ENCODE measurements around the gene MYPN.

MYPN gene

GRCh38 chr10:68083953-68084352 lies 25.3 kb upstream of the MYPN start:
- in situ Hi-C loops (cut with MboI; ENCODE audit: low sequenced_read_pairs), result no loop called here
- Histone ChIP-seq H3K4me1 (peaks cover 35% of the 10 kb centered on the region), H3K27me3 (ENCODE audit: low read depth) (no peaks in the 10 kb centered on the region), H3K4me3 (no peak overlapping the region), H3K36me3 (replicated peaks) (no peaks in the 10 kb centered on the region), H3K9me3 (no peaks in the 10 kb centered on the region)
- DNase-seq (ENCODE audit: low spot score in 2 of 2), result no peak

- no peaks in the 10 kb centered on the region for H3K36me3 ChIP-seq (replicated peaks)
- H3K4me3 ChIP-seq, result no peak overlapping the region
- H3K4me1 ChIP-seq, result peaks cover 35% of the 10 kb centered on the region
- in situ Hi-C loops (cut with MboI; ENCODE audit: low sequenced_read_pairs), result no loop called here
- no peaks in the 10 kb centered on the region for H3K27me3 ChIP-seq (ENCODE audit: low read depth)
- DNase-seq (ENCODE audit: low spot score in 2 of 2), result no peak
- H3K9me3 ChIP-seq, result no peaks in the 10 kb centered on the region
Observed at GRCh38 chr10:68084469-68084868, 24.8 kb upstream of the MYPN start.

GRCh38 chr10:68086011-68086410 lies 23.3 kb upstream of the MYPN start:
- H3K4me1 ChIP-seq, result peaks cover 34% of the 10 kb centered on the region
- in situ Hi-C loops (cut with MboI; ENCODE audit: low sequenced_read_pairs), result no loop called here
- H3K9me3 ChIP-seq, result no peaks in the 10 kb centered on the region
- H3K27me3 ChIP-seq (ENCODE audit: low read depth), result no peaks in the 10 kb centered on the region
- H3K36me3 ChIP-seq (replicated peaks), result no peaks in the 10 kb centered on the region
- no peak overlapping the region for H3K4me3 ChIP-seq
- DNase-seq (ENCODE audit: low spot score in 2 of 2), result no peak

- DNase-seq (ENCODE audit: low spot score in 2 of 2), result no peak
- H3K27me3 ChIP-seq (ENCODE audit: low read depth), result no peaks in the 10 kb centered on the region
- no peaks in the 10 kb centered on the region for H3K9me3 ChIP-seq
- H3K4me1 ChIP-seq, result peaks cover 25% of the 10 kb centered on the region
- in situ Hi-C loops (cut with MboI; ENCODE audit: low sequenced_read_pairs), result no loop called here
- no peak overlapping the region for H3K4me3 ChIP-seq
- H3K36me3 ChIP-seq (replicated peaks), result no peaks in the 10 kb centered on the region
Observed at GRCh38 chr10:68086910-68087684, 22.2 kb upstream of the MYPN start.

- no peaks in the 10 kb centered on the region for H3K9me3 ChIP-seq
- H3K36me3 ChIP-seq (replicated peaks), result no peaks in the 10 kb centered on the region
- peaks cover 17% of the 10 kb centered on the region for H3K4me1 ChIP-seq
- H3K4me3 ChIP-seq, result no peak overlapping the region
- in situ Hi-C loops (cut with MboI; ENCODE audit: low sequenced_read_pairs), result no loop called here
- no peaks in the 10 kb centered on the region for H3K27me3 ChIP-seq (ENCODE audit: low read depth)
- no peak for DNase-seq (ENCODE audit: low spot score in 2 of 2)
Observed at GRCh38 chr10:68087685-68088401, 21.4 kb upstream of the MYPN start.

- Histone ChIP-seq H3K9me3 (no peaks in the 10 kb centered on the region), H3K27me3 (ENCODE audit: low read depth) (no peaks in the 10 kb centered on the region), H3K4me3 (no peak overlapping the region), H3K4me1 (peaks cover 8% of the 10 kb centered on the region), H3K36me3 (replicated peaks) (no peaks in the 10 kb centered on the region)
- no peak for DNase-seq (ENCODE audit: low spot score in 2 of 2)
- in situ Hi-C loops (cut with MboI; ENCODE audit: low sequenced_read_pairs), result no loop called here
Observed at GRCh38 chr10:68088740-68089139, 20.5 kb upstream of the MYPN start.

GRCh38 chr10:68090586-68090985 lies 18.7 kb upstream of the MYPN start:
- no peak for DNase-seq (ENCODE audit: low spot score in 2 of 2)
- no peaks in the 10 kb centered on the region for H3K27me3 ChIP-seq (ENCODE audit: low read depth)
- no peak overlapping the region for H3K4me3 ChIP-seq
- in situ Hi-C loops (cut with MboI; ENCODE audit: low sequenced_read_pairs), result no loop called here
- no peaks in the 10 kb centered on the region for H3K9me3 ChIP-seq
- H3K4me1 ChIP-seq, result peaks cover 5% of the 10 kb centered on the region
- H3K36me3 ChIP-seq (replicated peaks), result no peaks in the 10 kb centered on the region

- H3K36me3 ChIP-seq (replicated peaks), result no peaks in the 10 kb centered on the region
- no peak overlapping the region for H3K4me3 ChIP-seq
- peaks cover 10% of the 10 kb centered on the region for H3K4me1 ChIP-seq
- in situ Hi-C loops (cut with MboI; ENCODE audit: low sequenced_read_pairs), result no loop called here
- no peak for DNase-seq (ENCODE audit: low spot score in 2 of 2)
- H3K27me3 ChIP-seq (ENCODE audit: low read depth), result no peaks in the 10 kb centered on the region
- H3K9me3 ChIP-seq, result no peaks in the 10 kb centered on the region
Observed at GRCh38 chr10:68092512-68092911, 16.8 kb upstream of the MYPN start.

- DNase-seq (ENCODE audit: low spot score in 2 of 2), result no peak
- H3K4me1 ChIP-seq, result peaks cover 5% of the 10 kb centered on the region; the same call in 1 of the 2 replicates
- H3K9me3 ChIP-seq, result no peaks in the 10 kb centered on the region
- in situ Hi-C loops (cut with MboI; ENCODE audit: low sequenced_read_pairs), result no loop called here
- no peak overlapping the region for H3K4me3 ChIP-seq
- no peaks in the 10 kb centered on the region for H3K36me3 ChIP-seq (replicated peaks)
- no peaks in the 10 kb centered on the region for H3K27me3 ChIP-seq (ENCODE audit: low read depth)
Observed at GRCh38 chr10:68095153-68095552, 14.1 kb upstream of the MYPN start.

GRCh38 chr10:68096913-68097516 lies 12.3 kb upstream of the MYPN start:
- peaks cover 5% of the 10 kb centered on the region; the same call in 1 of the 2 replicates for H3K4me1 ChIP-seq
- DNase-seq (ENCODE audit: low spot score in 2 of 2), result no peak
- no peaks in the 10 kb centered on the region for H3K36me3 ChIP-seq (replicated peaks)
- no peaks in the 10 kb centered on the region for H3K27me3 ChIP-seq (ENCODE audit: low read depth)
- in situ Hi-C loops (cut with MboI; ENCODE audit: low sequenced_read_pairs), result no loop called here
- no peak overlapping the region for H3K4me3 ChIP-seq
- no peaks in the 10 kb centered on the region for H3K9me3 ChIP-seq

- Histone ChIP-seq H3K27me3 (ENCODE audit: low read depth) (no peaks in the 10 kb centered on the region), H3K4me1 (peaks cover 12% of the 10 kb centered on the region)
Observed at GRCh38 chr10:68099736-68100135, 9.6 kb upstream of the MYPN start.

GRCh38 chr10:68101066-68101465 lies 8.2 kb upstream of the MYPN start:
- in situ Hi-C loops (cut with MboI; ENCODE audit: low sequenced_read_pairs), result no loop called here
- peaks cover 12% of the 10 kb centered on the region for H3K4me1 ChIP-seq
- H3K4me3 ChIP-seq, result no peak overlapping the region
- no peak for DNase-seq (ENCODE audit: low spot score in 2 of 2)
- H3K36me3 ChIP-seq (replicated peaks), result no peaks in the 10 kb centered on the region
- no peaks in the 10 kb centered on the region for H3K27me3 ChIP-seq (ENCODE audit: low read depth)
- H3K9me3 ChIP-seq, result no peaks in the 10 kb centered on the region

More at GRCh38 chr10:68099736-68100135, 9.6 kb upstream of the MYPN start:
- in situ Hi-C loops (cut with MboI; ENCODE audit: low sequenced_read_pairs), result no loop called here
- no peaks in the 10 kb centered on the region for H3K36me3 ChIP-seq (replicated peaks)
- DNase-seq (ENCODE audit: low spot score in 2 of 2), result no peak
- no peaks in the 10 kb centered on the region for H3K9me3 ChIP-seq
- no peak overlapping the region for H3K4me3 ChIP-seq

GRCh38 chr10:68103261-68103878 lies 5.9 kb upstream of the MYPN start:
- H3K4me3 ChIP-seq, result no peak overlapping the region
- peaks cover 7% of the 10 kb centered on the region for H3K4me1 ChIP-seq
- no peak for DNase-seq (ENCODE audit: low spot score in 2 of 2)
- H3K36me3 ChIP-seq (replicated peaks), result no peaks in the 10 kb centered on the region
- in situ Hi-C loops (cut with MboI; ENCODE audit: low sequenced_read_pairs), result no loop called here
- no peaks in the 10 kb centered on the region for H3K27me3 ChIP-seq (ENCODE audit: low read depth)
- no peaks in the 10 kb centered on the region for H3K9me3 ChIP-seq

GRCh38 chr10:68103901-68104300 lies 5.4 kb upstream of the MYPN start:
- peaks cover 7% of the 10 kb centered on the region for H3K4me1 ChIP-seq
- in situ Hi-C loops (cut with MboI; ENCODE audit: low sequenced_read_pairs), result no loop called here
- DNase-seq (ENCODE audit: low spot score in 2 of 2), result no peak
- no peaks in the 10 kb centered on the region for H3K36me3 ChIP-seq (replicated peaks)
- no peak overlapping the region for H3K4me3 ChIP-seq
- H3K27me3 ChIP-seq (ENCODE audit: low read depth), result no peaks in the 10 kb centered on the region
- no peaks in the 10 kb centered on the region for H3K9me3 ChIP-seq
